Spleen (tissue), 11 donors: ENCODE results near the gene AP5Z1. TPM values are rescaled to one million over a fixed set of nuclear protein-coding genes. Genes with fewer than 3 reads are reported as not detected.
A peak's percentile ranks its signal among the peaks of the same experiment; 100 is the strongest.

ENCODE experiments used
- DNase-seq: peaks from one replicate; pipeline ENCODE4 v3.0.0-alpha.2; 2020
- H3K27ac ChIP-seq, 8 donors: fragments of 200-600 bp; sonication (generic) in 7 of 8; 1 replicate in 4 of 8; 2 replicates in 4 of 8; pipeline versions ENCODE4 v1.5.0 to v1.8.0; 2016 to 2021; ENCODE audit warnings: inconsistent platforms in 4 of 8, mild to moderate bottlenecking in 4 of 8, moderate library complexity in 1 of 8
- H3K27me3 ChIP-seq, 7 donors: fragments of 200-600 bp; sonication (generic) in 6 of 7; replicated peaks in 1 of 7; 1 replicate in 4 of 7; 2 replicates in 3 of 7; pipeline versions ENCODE4 v1.5.0 to v1.8.0; 2016 to 2021; ENCODE audit warnings: inconsistent platforms in 3 of 7, mild to moderate bottlenecking in 1 of 7
- H3K36me3 ChIP-seq, 6 donors: fragments of 200-600 bp; sonication (generic) in 5 of 6; 1 replicate in 4 of 6; 2 replicates in 2 of 6; pipeline versions ENCODE4 v1.5.0 to v1.8.0; 2016 to 2021; ENCODE audit warnings: inconsistent platforms in 2 of 6
- H3K4me1 ChIP-seq, 6 donors: fragments of 200-600 bp; sonication (generic) in 5 of 6; 1 replicate in 3 of 6; 2 replicates in 3 of 6; pipeline versions ENCODE4 v1.5.0 to v1.8.0; 2016 to 2021; ENCODE audit warnings: inconsistent platforms in 3 of 6
- H3K4me3 ChIP-seq, 8 donors: fragments of 200-600 bp; sonication (generic) in 7 of 8; 1 replicate in 4 of 8; 2 replicates in 4 of 8; pipeline versions ENCODE4 v1.5.0 to v1.8.0; 2016 to 2021; ENCODE audit warnings: inconsistent platforms in 4 of 8, mild to moderate bottlenecking in 4 of 8, moderate library complexity in 2 of 8
- H3K9me3 ChIP-seq, 8 donors: fragments of 200-600 bp; sonication (generic) in 7 of 8; 1 replicate in 4 of 8; 2 replicates in 4 of 8; pipeline versions ENCODE4 v1.5.0 to v1.8.0; 2016 to 2021; ENCODE audit warnings: inconsistent platforms in 4 of 8
- CTCF ChIP-seq, 11 experiments: fragments of 200-600 bp in 7 of 11; fragments of 450-650 bp in 4 of 11; sonication (generic) in 4 of 11; IDR thresholded peaks in 8 of 11; conservative IDR thresholded peaks in 3 of 11; 1 replicate in 7 of 11; 2 replicates in 4 of 11; pipeline versions ENCODE4 v1.4.0 to v1.8.0; 2016 to 2021; ENCODE audit warnings: antibody characterized with exemption in 11 of 11, inconsistent platforms in 4 of 11, mild to moderate bottlenecking in 1 of 11
- POLR2A ChIP-seq, 3 donors: fragments of 450-650 bp; IDR thresholded peaks; one replicate each; pipeline ENCODE4 v1.5.1; 2017; ENCODE audit warnings: antibody characterized with exemption in 3 of 3, mild to moderate bottlenecking in 1 of 3
- POLR2AphosphoS5 ChIP-seq, 3 donors: sonication (generic); formaldehyde crosslinking; IDR thresholded peaks; one replicate each; pipeline ENCODE4 v1.5.1; 2017; ENCODE audit warnings: antibody characterized with exemption in 3 of 3
- WGBS, 5 donors: extraction: QIAGEN DNeasy Blood & Tissue Kit in 3 of 5; methylation state at CpG; one replicate each; pipeline versions ENCODE4 v1.1.5 to v1.1.7; 2013 to 2018; 5-methylcytosine and 5-hydroxymethylcytosine counted together
- intact Hi-C: fragments of 100-400 bp; cut with DNase I; formaldehyde crosslinking; loops from one replicate; pipeline ENCODE4 v1.15.0; 2023; ENCODE audit warnings: low total_unique reads
- polyA plus RNA-seq, 3 donors: library from polyadenylated mRNA; stranded (reverse); fragments of 200-250 nt; gene quantifications; one replicate each; pipeline ENCODE4 v1.2.1, GENCODE V29; 2013
- total RNA-seq, 7 donors: library from RNA; depleted of rRNA in 3 of 7; stranded (reverse); fragments of >200 nt in 3 of 7; fragmentation: NEBNext Ultra II Directional in 4 of 7; extraction: Animal tissue kit (Norgen Biotek cat#: 25700) in 4 of 7; gene quantifications; one replicate each; pipeline versions ENCODE4 v1.1.0 to v1.2.1, GENCODE V29; 2016 to 2021
- donor health status: healthy with polysubstance abuse.
- donor health status: DM: no; HTN: no; CAD: no; lungs with moderate emphysema.
- donor health status: DM: no; HTN: no; CAD: no.
- donor health status: Bipolar disorder and iron deficiency.
- donor health status: healthy.
- donor health status: DM: no; HTN: no; CAD: no.
- donor health status: DM: yes; HTN: yes; CAD: no.

Gene AP5Z1
- total and polyA plus RNA-seq, 10 donors, result 39.3 to 156 (median 64.7) TPM

- DNase-seq, result peak; percentile 74
- Histone ChIP-seq H3K4me1 (peaks cover 0 to 6% (median 2%) of the 10 kb centered on the region in 6 donors), H3K27ac (no peak overlapping the region), H3K4me3 (no peak overlapping the region), H3K27me3 (no peaks in the 10 kb centered on the region), H3K36me3 (peaks cover 19 to 100% (median 99%) of the 10 kb centered on the region in 6 donors), H3K9me3 (no peaks in the 10 kb centered on the region)
- intact Hi-C loops, result loop anchor here (10.0 kb wide), 1 partner anchor 144 kb away; no protein-coding TSS in a partner anchor
- 96 to 99% (median 97%) methylated on average over 20 to 40 of the region's 40 CpGs for WGBS, 5 donors
- TF ChIP-seq CTCF (IDR thresholded peaks at IDR 0.05 in 8 of 11, conservative IDR thresholded peaks at IDR 0.05 in 3 of 11) (no peak), POLR2AphosphoS5 (IDR thresholded peaks at IDR 0.05) (peak in 1 of 3 donors; percentile 68)
Observed at GRCh38 chr7:4759211-4759610, 16.2 kb upstream of the AP5Z1 start.

GRCh38 chr7:4760952-4761351, 14.5 kb upstream of the AP5Z1 start:
- no peak for DNase-seq
- peaks cover 10 to 100% (median 84%) of the 10 kb centered on the region in 6 donors for H3K36me3 ChIP-seq
- no peaks in the 10 kb centered on the region for H3K4me1 ChIP-seq
- no peak overlapping the region for H3K27ac ChIP-seq
- WGBS, 5 donors, result 93 to 96% (median 96%) methylated on average over 26 of the region's 26 CpGs
- peak in 1 of 3 donors; percentile 51 for TF ChIP-seq POLR2AphosphoS5 (IDR thresholded peaks at IDR 0.05)
- TF ChIP-seq CTCF (IDR thresholded peaks at IDR 0.05 in 8 of 11, conservative IDR thresholded peaks at IDR 0.05 in 3 of 11), result no peak
- H3K27me3 ChIP-seq, result no peaks in the 10 kb centered on the region
- intact Hi-C loops, result no loop called here
- H3K4me3 ChIP-seq, result no peak overlapping the region
- no peaks in the 10 kb centered on the region for H3K9me3 ChIP-seq

GRCh38 chr7:4762121-4763055, 13.0 kb upstream of the AP5Z1 start:
- H3K36me3 ChIP-seq, result peaks cover 10 to 100% (median 76%) of the 10 kb centered on the region in 6 donors
- intact Hi-C loops, result no loop called here
- 93 to 97% (median 95%) methylated on average over 36 to 54 of the region's 54 CpGs for WGBS, 5 donors
- no peak overlapping the region for H3K4me3 ChIP-seq
- no peaks in the 10 kb centered on the region for H3K27me3 ChIP-seq
- no peaks in the 10 kb centered on the region for H3K4me1 ChIP-seq
- TF ChIP-seq POLR2A (IDR thresholded peaks at IDR 0.05) (no peak), POLR2AphosphoS5 (IDR thresholded peaks at IDR 0.05) (peak in 1 of 3 donors; percentile 39)
- H3K9me3 ChIP-seq, result no peaks in the 10 kb centered on the region
- peak; percentile 74 for DNase-seq
- no peak overlapping the region for H3K27ac ChIP-seq

- TF ChIP-seq CTCF (IDR thresholded peaks at IDR 0.05 in 8 of 11, conservative IDR thresholded peaks at IDR 0.05 in 3 of 11) (no peak), POLR2AphosphoS5 (IDR thresholded peaks at IDR 0.05) (peak in 1 of 3 donors; percentile 39)
- Histone ChIP-seq H3K9me3 (no peaks in the 10 kb centered on the region), H3K36me3 (peaks cover 10 to 97% (median 70%) of the 10 kb centered on the region in 6 donors), H3K4me3 (no peak overlapping the region), H3K27me3 (no peaks in the 10 kb centered on the region), H3K4me1 (no peaks in the 10 kb centered on the region), H3K27ac (no peak overlapping the region)
- intact Hi-C loops, result no loop called here
- 95 to 98% (median 97%) methylated on average over 29 to 32 of the region's 32 CpGs for WGBS, 5 donors
- no peak for DNase-seq
Observed at GRCh38 chr7:4763091-4763793, 12.2 kb upstream of the AP5Z1 start.
